PC-9 (cell line): ENCODE data around the gene PNLIPRP2.

Experiments used
- CTCF ChIP-seq: fragments of 200-600 bp; sonication (generic); conservative IDR thresholded peaks from 2 replicates; pipeline ENCODE4 v1.6.1; 2017; ENCODE audit warnings: mixed run types, antibody characterized with exemption, mild to moderate bottlenecking, moderate library complexity
- EZH2 ChIP-seq: fragments of 200-600 bp; sonication (generic); IDR thresholded peaks from 2 replicates; pipeline ENCODE4 v1.8.0; 2017; ENCODE audit warnings: antibody characterized with exemption, low read depth

GRCh38 chr10:116637830-116638229, 17.1 kb downstream of the PNLIPRP2 start:
- TF ChIP-seq CTCF: no peak
- no peak for TF ChIP-seq EZH2
